ENCODE data around the gene MRTFA.

DNA sequence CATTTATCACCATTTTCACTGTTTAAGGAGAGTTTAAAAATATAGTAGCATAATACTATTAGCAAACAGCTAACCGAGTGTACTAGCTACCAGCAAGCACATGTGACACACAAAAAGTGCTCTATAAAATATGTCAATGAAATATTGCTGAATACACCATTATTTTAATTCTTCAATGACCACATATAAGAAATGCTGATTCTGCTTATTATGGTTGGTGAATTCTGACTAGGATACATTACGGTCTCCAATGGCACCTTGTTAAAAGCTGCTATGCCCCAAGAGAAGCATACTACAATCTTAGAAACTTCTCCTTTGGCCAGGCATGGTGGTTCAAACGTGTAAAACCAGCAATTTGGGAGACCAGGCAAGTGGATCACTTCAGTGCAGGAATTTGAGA, 129.8 kb downstream of the MRTFA start:
- TF ChIP-seq, protein P1, sequence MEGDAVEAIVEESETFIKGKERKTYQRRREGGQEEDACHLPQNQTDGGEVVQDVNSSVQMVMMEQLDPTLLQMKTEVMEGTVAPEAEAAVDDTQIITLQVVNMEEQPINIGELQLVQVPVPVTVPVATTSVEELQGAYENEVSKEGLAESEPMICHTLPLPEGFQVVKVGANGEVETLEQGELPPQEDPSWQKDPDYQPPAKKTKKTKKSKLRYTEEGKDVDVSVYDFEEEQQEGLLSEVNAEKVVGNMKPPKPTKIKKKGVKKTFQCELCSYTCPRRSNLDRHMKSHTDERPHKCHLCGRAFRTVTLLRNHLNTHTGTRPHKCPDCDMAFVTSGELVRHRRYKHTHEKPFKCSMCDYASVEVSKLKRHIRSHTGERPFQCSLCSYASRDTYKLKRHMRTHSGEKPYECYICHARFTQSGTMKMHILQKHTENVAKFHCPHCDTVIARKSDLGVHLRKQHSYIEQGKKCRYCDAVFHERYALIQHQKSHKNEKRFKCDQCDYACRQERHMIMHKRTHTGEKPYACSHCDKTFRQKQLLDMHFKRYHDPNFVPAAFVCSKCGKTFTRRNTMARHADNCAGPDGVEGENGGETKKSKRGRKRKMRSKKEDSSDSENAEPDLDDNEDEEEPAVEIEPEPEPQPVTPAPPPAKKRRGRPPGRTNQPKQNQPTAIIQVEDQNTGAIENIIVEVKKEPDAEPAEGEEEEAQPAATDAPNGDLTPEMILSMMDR (IDR thresholded peaks at IDR 0.05; ENCODE audit: low read depth, low read length, missing input control) = no peak
- TF ChIP-seq EGR1 (IDR thresholded peaks at IDR 0.05; ENCODE audit: low read depth in 2 of 2) (no peak), NR2F2 (IDR thresholded peaks at IDR 0.05) (no peak), YY1 (IDR thresholded peaks at IDR 0.05) (no peak), SP1 (IDR thresholded peaks at IDR 0.05) (no peak), JUND (IDR thresholded peaks at IDR 0.05) (no peak), RAD21 (IDR thresholded peaks at IDR 0.05) (no peak), HNF4A (conservative IDR thresholded peaks at IDR 0.05) (no peak), GABPA (IDR thresholded peaks at IDR 0.05 in 1 of 2, conservative IDR thresholded peaks at IDR 0.05 in 1 of 2) (no peak)
- TF ChIP-seq, protein P2, sequence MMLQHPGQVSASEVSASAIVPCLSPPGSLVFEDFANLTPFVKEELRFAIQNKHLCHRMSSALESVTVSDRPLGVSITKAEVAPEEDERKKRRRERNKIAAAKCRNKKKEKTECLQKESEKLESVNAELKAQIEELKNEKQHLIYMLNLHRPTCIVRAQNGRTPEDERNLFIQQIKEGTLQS (IDR thresholded peaks at IDR 0.05) = no peak
- TF ChIP-seq, protein P3, sequence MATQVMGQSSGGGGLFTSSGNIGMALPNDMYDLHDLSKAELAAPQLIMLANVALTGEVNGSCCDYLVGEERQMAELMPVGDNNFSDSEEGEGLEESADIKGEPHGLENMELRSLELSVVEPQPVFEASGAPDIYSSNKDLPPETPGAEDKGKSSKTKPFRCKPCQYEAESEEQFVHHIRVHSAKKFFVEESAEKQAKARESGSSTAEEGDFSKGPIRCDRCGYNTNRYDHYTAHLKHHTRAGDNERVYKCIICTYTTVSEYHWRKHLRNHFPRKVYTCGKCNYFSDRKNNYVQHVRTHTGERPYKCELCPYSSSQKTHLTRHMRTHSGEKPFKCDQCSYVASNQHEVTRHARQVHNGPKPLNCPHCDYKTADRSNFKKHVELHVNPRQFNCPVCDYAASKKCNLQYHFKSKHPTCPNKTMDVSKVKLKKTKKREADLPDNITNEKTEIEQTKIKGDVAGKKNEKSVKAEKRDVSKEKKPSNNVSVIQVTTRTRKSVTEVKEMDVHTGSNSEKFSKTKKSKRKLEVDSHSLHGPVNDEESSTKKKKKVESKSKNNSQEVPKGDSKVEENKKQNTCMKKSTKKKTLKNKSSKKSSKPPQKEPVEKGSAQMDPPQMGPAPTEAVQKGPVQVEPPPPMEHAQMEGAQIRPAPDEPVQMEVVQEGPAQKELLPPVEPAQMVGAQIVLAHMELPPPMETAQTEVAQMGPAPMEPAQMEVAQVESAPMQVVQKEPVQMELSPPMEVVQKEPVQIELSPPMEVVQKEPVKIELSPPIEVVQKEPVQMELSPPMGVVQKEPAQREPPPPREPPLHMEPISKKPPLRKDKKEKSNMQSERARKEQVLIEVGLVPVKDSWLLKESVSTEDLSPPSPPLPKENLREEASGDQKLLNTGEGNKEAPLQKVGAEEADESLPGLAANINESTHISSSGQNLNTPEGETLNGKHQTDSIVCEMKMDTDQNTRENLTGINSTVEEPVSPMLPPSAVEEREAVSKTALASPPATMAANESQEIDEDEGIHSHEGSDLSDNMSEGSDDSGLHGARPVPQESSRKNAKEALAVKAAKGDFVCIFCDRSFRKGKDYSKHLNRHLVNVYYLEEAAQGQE (IDR thresholded peaks at IDR 0.05) = no peak
- TF ChIP-seq, protein P4, sequence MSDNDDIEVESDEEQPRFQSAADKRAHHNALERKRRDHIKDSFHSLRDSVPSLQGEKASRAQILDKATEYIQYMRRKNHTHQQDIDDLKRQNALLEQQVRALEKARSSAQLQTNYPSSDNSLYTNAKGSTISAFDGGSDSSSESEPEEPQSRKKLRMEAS (IDR thresholded peaks at IDR 0.05) = no peak
